CD4-positive, alpha-beta T cell treated with Interferon gamma for 1 hour (primary cell): Measurements from ENCODE around the gene HECTD1.
A peak's percentile ranks its signal among the peaks of the same experiment; 100 is the strongest.
"Not testable (repeated sequence)": the region's sequence is repeated elsewhere in the genome, so short reads cannot be mapped to it uniquely, and the experiment has no call there.

Experiments used
- DNase-seq: peaks from one replicate; pipeline ENCODE4 v3.0.0-alpha.2; 2020

HECTD1 gene

GRCh38 chr14:31086466-31086865 is 121.1 kb downstream of the HECTD1 start:
- not testable (repeated sequence) for DNase-seq

GRCh38 chr14:31085027-31085426 is 122.6 kb downstream of the HECTD1 start:
- DNase-seq, result no peak

- peak; percentile 13 for DNase-seq
Observed at GRCh38 chr14:31084385-31084784, 123.2 kb downstream of the HECTD1 start.

- no peak for DNase-seq
Observed at GRCh38 chr14:31083781-31084180, 123.8 kb downstream of the HECTD1 start.

GRCh38 chr14:31080484-31080883 is 127.1 kb downstream of the HECTD1 start:
- no peak for DNase-seq

GRCh38 chr14:31080056-31080455 is 127.5 kb downstream of the HECTD1 start:
- DNase-seq, result no peak

GRCh38 chr14:31078766-31079165 is 128.8 kb downstream of the HECTD1 start:
- no peak for DNase-seq

- DNase-seq, result no peak
Observed at GRCh38 chr14:31075144-31075543, 132.4 kb downstream of the HECTD1 start.

GRCh38 chr14:31071151-31071550 is 136.4 kb downstream of the HECTD1 start:
- no peak for DNase-seq

GRCh38 chr14:31070431-31070830 is 137.2 kb downstream of the HECTD1 start:
- DNase-seq, result no peak

GRCh38 chr14:31069343-31069742 is 138.2 kb downstream of the HECTD1 start:
- DNase-seq, result no peak

GRCh38 chr14:31068235-31068634 is 139.4 kb downstream of the HECTD1 start:
- DNase-seq, result no peak

- not testable (repeated sequence) for DNase-seq
Observed at GRCh38 chr14:31062908-31063307, 144.7 kb downstream of the HECTD1 start.

GRCh38 chr14:31060253-31060875 is 147.2 kb downstream of the HECTD1 start:
- no peak for DNase-seq

GRCh38 chr14:31059152-31059924 is 148.3 kb downstream of the HECTD1 start:
- no peak for DNase-seq

GRCh38 chr14:31057701-31058364 is 149.8 kb downstream of the HECTD1 start:
- DNase-seq, result no peak

- no peak for DNase-seq
Observed at GRCh38 chr14:31057035-31057434, 150.6 kb downstream of the HECTD1 start.

- not testable (repeated sequence) for DNase-seq
Observed at GRCh38 chr14:31052905-31053586, 154.5 kb downstream of the HECTD1 start.

GRCh38 chr14:31051511-31051910 is 156.1 kb downstream of the HECTD1 start:
- DNase-seq, result no peak

- no peak for DNase-seq
Observed at GRCh38 chr14:31051023-31051422, 156.6 kb downstream of the HECTD1 start.
